ENCODE measurements around the gene CCNB3.
A peak's percentile ranks its signal among the peaks of the same experiment; 100 is the strongest.
"Not testable (repeated sequence)": the region's sequence is repeated elsewhere in the genome, so short reads cannot be mapped to it uniquely, and the experiment has no call there.

Gene CCNB3, protein sequence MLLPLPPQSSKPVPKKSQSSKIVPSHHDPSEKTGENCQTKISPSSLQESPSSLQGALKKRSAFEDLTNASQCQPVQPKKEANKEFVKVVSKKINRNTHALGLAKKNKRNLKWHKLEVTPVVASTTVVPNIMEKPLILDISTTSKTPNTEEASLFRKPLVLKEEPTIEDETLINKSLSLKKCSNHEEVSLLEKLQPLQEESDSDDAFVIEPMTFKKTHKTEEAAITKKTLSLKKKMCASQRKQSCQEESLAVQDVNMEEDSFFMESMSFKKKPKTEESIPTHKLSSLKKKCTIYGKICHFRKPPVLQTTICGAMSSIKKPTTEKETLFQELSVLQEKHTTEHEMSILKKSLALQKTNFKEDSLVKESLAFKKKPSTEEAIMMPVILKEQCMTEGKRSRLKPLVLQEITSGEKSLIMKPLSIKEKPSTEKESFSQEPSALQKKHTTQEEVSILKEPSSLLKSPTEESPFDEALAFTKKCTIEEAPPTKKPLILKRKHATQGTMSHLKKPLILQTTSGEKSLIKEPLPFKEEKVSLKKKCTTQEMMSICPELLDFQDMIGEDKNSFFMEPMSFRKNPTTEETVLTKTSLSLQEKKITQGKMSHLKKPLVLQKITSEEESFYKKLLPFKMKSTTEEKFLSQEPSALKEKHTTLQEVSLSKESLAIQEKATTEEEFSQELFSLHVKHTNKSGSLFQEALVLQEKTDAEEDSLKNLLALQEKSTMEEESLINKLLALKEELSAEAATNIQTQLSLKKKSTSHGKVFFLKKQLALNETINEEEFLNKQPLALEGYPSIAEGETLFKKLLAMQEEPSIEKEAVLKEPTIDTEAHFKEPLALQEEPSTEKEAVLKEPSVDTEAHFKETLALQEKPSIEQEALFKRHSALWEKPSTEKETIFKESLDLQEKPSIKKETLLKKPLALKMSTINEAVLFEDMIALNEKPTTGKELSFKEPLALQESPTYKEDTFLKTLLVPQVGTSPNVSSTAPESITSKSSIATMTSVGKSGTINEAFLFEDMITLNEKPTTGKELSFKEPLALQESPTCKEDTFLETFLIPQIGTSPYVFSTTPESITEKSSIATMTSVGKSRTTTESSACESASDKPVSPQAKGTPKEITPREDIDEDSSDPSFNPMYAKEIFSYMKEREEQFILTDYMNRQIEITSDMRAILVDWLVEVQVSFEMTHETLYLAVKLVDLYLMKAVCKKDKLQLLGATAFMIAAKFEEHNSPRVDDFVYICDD (N-terminal part only)

DNA sequence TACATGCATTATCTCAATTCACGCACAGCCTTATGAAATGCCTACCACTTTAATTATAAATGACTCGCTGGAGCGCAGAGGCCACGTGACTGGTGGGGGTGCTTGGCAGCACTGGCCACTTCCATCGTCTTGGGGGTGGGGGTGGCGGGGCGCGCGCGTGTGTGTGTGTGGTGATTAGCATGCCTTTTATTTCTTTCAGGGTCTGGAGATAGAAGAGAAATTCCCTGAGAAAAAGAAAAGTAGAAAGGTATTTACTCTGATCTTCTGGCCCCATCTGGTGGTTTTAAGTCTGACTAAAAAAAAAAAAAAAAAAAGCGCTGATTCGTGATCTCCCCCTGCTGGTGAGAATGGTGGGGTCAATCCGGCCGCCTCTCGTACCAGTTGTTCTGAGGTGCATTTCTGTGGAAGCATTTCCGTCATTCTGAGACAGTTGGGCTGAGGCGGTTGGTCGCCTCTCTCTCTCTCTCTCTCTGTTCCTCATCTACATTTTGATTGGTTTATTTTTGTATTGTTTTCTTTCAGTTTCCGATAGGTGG is at the start of gene CCNB3:
Gene CCNB3, plus strand, starts transcription at position 402 of the 536 bp plus-strand sequence. CDS start 80,399 bp downstream, outside the sequence.
- DNase-seq: no peak

DNA sequence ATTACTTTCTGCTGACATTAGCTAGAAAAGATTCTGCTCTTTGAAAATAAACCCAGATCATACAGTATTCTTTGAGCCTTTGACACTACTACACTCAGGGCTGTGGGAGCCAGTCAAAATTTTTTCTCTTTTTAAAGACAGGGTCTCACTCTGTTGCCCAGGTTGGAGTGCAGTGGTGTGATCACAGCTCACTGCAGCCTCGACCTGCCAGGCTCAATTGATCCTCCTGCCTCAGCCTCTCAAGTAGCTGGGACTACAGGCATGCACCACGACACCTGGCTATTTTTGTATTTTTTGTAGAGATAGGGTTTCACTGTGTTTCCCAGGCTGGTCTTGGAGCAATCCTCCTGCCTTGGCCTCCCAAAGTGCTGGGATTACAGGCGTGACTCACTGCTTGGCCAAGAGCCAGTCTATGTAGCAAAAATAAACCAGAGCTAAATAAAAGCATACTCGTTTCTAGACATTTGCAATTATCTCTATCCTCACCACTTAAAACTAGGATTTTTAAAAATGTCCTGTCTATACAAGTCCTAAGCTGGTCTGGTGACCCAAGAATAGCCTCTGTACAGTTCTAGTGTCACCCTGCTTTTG is 46.9 kb upstream of the CCNB3 start:
- DNase-seq: no peak

DNA sequence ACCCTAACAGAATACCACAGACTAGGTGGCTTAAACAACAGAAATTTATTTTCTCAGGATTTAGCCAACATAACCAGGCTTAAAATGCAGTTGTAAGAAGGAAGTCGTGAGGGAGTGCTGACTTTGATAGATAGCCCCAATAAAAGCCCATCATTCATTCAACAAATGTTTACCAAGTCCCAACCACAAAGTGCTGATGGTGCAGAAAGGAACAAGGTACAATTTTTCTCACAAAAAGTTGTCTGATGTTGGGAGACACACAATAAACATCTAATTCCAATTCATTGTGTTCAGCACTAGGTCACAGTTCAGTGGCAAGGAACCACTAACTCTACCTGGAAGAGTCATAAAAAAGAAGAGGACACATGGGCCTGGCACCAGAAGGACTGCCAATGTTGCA is 46.0 kb upstream of the CCNB3 start:
- no peak for DNase-seq

DNA sequence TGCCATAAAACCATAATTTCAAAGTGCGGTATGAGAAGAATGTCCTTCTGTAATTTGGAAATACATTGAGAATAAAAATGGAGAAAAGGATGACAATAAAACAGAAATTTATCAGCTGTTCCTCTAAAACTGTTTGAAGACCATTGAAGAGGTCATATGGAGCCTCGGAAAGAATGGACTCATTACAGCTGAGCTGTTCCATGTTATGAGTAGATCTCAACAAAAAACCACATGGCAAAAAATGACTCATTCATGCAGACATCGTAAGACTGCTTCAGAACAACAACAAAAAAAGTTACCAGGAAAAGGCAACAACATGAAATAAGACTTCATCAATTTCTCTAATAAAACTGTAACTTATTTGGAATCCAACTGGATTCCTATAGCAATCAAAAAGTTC is 43.4 kb upstream of the CCNB3 start:
- no peak for DNase-seq

DNA sequence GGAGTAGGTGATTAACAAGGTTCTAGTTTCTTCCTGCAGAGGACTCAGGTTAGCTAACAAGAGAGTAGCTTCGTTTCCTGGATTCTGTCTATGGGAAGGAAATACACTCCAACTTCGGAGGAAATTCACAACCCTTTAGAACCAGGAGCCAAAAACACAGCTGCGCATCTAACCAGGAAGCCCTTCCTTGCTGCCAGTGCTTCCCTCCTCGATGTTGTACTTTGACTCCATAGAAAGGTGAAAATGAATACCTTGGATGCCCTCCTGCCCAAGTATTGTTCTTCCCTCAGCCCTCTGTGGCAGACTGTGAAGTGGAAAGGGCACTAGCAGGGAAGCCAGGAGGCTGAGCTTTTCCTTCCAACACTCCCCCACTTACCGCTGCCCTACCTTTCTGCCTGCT is 38.8 kb upstream of the CCNB3 start:
- no peak for DNase-seq

DNA sequence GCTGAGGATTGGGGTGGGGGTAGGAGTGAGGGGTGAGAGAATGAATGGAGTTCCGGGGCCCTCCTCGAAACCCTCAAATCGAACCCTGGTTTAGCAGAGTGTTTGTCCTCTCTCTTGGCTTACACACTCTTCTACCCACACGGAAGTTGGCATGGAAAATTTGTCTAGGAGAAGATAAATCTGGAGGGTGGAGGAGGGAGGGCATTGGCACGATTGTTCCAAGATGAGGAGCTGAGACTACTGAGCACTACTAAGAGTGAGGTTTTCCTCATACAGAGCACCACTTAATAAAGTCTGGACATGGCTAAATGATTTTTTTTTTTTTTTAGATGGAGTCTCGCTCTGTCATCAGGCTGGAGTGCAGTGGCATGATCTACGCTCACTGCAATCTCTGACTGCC is 37.2 kb upstream of the CCNB3 start:
- no peak for DNase-seq

DNA sequence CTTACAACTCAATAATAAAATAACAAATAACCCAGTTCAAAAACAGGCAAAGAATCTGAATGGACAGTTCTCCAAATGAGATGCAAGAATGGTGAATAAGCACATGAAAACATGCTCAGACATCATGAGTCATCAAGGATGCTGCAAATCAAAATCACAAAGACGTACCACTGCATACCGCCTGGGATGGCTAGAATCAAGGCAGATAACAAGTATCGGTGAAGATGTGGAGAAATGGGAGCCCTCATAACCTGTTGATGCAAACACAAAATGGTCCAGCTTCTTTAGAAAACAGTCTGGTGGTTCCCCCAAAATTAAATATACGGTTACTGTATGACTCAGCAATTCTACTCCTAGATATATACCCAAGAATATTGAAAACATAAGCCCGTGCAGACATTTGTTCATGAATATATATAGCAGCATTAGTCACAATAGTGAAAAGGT is 36.3 kb upstream of the CCNB3 start:
- DNase-seq: no peak

DNA sequence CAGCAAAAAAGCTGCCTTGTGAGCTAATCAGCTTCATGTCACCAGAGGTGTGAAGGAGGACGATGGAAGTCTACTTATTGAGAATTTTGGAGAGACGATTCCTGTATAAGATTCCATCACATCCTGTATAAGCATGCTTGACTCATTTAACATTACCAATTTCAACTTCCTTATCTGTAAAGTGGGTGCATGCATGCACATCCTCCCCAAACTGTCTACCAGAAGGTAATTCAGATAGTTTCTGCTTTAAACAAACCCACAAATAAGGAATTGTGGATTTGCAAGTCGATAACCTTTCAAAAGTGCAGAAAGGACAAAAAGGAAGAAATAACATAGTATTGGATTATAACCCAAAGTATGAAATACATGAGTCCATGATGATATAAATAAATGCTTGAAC is 34.8 kb upstream of the CCNB3 start:
- DNase-seq: no peak

DNA sequence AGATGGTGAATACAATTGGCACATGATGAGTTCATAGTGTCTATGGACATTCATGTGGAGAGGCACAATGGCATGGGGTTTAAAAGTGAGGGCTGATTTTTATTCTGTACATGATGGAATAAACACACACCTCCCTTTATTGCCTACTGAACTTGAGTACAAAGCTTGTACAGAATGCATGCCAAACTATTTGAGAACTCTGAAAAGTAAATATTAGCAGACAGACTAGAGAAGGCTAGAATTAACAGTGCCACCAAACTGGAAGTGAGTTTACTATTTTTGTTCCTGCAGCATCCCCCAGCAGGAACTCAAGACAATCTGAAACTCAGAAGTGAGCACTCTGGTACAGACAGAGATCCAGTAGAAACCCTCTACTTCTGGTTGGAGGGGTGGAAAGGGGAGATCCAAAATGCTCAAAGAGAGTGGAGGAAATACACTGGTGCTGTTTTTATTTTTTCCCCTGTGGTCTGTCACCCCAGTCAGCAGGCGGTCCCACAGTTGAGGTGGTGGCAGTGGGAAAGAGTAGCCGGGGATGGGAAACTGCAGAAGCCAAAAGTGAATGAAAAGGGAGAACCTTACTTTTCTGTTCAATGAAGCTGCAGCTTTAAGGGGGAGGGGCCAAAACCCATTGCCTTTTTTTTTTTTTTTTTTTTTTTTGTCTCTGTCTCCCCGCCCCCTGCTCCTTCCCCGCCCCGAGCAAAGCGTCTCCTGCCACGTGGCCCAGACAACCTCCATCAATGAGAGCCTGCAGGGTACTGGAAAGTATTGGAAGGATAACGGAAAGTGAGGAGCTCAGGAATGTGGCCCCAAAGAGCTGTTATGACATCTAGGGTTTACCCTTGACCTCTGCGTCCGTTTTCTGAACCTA is 24.3 kb upstream of the CCNB3 start:
- no peak for DNase-seq

DNA sequence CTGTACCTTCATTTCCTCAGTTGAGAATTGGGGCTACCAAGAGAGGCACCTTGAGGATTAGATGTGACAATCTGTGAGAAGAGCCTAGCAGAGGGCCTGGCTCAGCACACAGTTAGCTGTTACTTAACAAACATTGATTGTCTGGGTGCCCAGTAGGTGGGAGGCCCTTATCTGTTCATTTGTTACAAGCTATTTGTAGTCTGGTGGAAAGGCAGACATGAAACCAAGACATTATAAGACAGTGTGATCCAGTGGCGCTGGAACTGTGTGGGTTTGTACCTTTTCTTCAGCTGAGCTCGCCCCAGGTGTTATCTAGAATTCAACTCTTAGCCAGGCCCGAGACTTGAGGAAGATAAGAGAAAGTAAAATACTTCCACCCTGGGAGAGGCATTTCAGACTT is 20.7 kb upstream of the CCNB3 start:
- DNase-seq: no peak

DNA sequence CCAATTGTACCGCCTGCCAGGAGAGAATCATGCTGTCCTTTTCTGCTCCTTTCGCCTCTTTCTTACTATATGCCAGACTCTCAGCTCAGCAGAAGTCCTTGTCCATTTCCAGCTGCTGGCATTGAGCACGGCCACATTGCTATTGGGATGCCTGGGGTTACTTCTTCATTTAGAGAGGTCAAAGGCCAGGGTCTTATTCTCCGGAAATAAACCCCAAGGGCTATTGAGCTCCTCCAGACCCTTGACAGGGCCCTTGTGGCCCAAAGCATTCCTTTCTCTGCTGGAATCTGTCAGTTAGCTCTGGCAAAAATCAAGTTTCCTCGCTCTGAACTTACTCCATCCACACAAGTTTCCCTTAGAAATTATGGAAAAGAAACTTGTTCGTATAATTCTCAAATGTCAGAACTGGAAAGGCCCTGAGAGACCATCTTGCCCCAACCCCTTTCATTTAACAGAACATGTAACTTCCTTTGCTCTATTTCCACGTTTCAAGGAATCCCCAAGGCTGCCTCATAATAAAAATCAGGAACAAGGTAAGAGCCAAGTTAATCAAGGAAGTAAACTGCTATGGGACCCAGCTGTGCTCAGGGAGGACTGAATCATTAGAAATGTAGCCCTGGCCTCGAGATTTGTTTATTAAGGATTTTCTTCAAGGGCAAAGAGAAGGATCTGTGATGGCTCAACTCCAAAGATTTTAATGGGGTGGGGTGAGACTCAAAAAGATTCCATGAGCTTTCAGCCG is 15.5 kb upstream of the CCNB3 start:
- no peak for DNase-seq

DNA sequence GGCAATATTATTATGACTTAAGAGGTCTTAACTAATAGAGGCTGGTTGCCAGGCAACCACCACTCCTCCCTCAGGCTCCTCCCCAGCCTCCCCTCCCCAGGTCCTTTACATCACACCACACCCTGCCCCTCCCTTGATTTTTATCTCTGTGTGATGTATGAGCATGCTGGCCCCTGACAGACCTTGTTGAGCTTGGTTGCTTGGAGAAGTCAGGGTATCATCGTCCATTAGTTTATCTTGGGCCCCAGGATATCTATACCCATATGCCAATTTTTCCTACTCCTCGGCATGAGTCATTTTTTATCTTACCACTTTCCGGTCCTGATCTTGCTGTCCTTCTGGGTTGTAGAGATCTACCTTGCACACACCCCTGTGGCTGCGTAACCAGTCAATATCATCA is 6.2 kb upstream of the CCNB3 start:
- DNase-seq: no peak

DNA sequence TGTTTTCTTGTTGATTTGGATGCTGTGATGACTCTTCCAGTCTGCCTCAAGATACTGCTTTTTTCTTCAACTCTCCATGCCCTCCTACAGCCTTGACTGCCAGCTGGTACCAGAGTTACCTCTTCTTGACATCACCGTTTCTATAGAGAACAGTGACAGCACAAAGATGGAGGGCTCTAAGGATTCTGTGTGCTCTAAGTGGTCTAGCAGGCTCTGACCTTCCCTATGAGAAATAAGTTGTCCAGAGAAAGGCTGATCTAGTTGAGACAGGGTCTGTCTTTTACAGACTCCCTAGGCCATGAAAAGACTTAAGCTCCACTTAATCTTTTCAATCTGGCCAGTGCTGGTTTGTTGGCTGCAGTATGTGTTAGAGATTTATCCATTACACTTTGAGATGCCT is 3.7 kb upstream of the CCNB3 start, which contains the start of gene AKAP4:
Gene AKAP4, minus strand, starts transcription at position 101 of the 400 bp plus-strand sequence. CDS start 118 bp downstream, outside the sequence.
- DNase-seq: no peak

DNA sequence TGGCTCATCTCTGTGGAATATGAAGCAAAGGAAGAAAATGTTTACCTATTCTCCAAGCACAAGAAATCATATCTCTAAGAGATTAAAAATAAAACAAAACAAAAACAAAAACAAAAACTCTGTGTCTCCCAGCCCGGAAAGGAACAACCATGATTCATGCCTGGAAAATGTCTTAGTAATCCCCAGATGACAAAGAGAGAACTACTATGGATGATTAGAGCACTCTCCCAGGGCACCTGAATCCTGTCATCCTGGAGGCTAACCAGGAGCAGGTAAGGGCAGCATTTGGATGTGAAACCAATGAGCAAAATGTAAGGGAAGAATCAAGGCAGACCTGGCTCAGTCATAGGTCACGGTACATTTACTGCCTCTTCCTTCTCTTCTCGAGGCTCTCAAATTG is 2.0 kb upstream of the CCNB3 start:
- no peak for DNase-seq

DNA sequence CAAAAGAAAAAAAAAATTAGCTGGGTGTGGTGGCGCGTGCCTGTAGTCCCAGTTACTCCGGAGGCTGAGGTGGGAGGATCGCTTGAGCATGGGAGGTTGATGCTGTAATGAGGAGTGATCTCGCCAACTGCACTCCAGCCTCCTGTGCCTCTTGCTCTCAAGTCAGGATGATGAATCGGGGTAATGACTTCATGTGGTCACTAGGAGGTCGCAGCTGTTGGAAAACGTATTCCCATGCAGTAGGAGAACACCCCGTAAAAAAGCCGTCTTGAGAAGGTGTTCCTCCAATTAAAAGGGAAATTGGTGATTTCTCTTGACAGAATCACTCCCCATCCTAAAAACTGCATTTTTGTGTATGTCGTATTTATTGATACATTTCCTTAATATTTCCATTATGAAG is 2.2 kb downstream of the CCNB3 start:
- no peak for DNase-seq

DNA sequence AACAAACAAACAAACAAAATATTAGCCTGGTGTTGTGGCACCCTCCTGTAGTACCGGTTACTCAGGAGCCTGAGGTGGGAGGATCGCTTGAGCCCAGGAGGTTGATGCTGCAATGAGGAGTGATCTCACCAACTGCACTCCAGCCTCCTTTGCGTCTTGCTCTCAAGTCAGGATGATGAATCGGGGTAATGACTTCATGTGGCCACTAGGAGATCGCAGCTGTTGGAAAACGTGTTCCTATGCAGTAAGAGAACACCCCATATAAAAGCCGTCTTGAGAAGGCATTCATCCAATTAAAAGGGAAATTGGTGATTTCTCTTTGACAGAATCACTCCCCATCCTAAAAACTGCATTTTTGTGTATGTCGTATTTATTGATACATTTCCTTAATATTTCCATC is 6.9 kb downstream of the CCNB3 start:
- DNase-seq: no peak

DNA sequence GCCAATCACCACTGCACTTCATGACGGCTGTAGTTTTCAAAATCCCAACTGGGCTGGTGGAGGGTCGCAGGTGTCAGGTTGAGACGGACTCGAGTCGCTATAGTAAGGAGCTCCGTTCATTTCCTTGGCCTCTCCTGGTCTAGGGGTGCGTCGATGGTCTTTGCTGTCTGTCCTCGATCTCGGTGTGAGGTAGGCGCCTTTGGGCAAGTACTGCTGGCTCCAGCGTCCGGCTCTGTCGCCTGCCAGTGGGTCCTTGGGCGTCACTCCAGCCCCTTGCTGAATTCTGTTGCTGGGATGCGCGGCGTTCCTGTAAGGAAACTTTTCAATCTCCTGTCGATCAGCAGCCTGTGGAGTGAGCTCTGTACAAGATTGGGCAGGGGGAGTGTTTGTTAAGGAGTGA is 76.7 kb downstream of the CCNB3 start:
- DNase-seq: no peak

DNA sequence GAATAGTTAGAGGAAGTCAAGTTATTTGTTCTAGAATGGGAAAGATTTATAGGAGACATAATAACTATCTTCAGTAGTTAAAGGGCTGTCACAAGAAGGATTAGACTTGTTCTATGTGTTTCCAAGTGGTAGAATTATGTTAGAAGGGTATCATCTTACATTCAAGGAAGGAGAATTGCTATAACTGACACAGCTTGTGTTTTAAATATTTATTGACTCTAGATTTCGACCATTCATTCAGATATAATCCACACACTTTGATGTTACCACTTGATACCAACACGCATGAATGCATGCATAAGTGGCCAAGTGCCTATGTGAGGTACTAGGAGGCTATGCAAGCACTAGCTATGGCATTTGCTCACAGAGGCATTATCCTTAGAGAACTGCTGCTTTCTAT is 122.7 kb downstream of the CCNB3 start:
- peak; percentile 3 to 15 for DNase-seq

DNA sequence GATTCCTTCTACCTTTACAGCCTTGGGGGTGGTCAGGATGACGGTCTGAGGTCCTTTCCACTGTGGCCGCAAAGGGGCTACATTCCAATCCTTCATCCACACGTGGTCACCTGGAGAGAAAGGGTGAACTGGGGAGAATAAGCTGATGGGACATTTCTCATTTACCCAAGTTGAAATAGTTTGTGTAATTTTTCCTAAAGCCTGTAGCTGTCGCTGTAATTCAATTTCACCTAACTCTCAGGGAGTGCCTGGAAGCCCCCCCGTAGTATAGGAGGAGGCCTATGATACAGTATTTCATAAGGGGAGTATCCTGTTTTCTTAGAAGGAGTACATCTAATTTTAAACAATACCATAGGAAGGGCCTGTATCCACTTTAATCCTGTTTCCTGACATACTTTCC is 128.1 kb downstream of the CCNB3 start:
- DNase-seq: not testable (repeated sequence)

DNA sequence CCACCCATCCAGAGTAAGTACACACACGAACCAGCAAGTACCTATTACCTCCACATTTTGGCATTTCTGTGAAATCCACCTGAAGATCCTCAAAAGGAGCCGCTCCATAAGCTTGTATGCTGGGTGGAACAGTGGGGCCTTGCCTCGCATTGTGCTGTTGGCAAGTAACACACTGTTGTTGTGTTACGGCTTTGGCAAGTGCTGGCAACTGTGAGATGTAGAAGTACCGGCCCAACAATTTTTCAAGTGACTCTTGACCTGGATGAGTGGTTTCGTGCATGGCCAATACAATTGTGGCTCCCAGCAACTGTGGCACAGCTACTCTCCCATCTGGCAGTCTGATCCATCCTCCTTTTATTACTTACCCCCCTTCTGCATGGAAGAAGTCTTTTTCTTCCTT is 128.7 kb downstream of the CCNB3 start:
- DNase-seq: peak; percentile 7 to 30

DNA sequence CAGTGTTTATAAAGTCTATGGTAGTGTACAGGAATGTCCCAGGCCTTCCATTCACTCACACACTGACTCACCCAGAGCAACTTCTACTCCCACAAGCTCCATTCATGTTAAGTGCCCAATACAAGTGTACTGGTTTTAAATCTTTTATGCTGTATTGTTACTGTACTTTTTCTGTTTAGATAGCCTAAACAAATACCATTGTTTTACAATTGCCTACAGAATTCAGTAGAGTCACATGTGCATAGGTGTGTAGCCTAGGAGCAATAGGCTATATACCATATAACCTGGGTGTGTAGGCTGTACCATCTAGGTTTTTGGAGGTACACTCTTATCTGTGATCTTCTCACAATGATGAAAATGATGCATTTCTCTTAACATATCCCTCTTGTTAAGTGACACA is 139.4 kb downstream of the CCNB3 start:
- DNase-seq: no peak

Measured in NCI-H187 (cell line).